Ascending aorta (tissue), 2 donors: ENCODE data around the gene MMEL1. TPM values are rescaled to one million over a fixed set of nuclear protein-coding genes. Genes with fewer than 3 reads are reported as not detected.

ENCODE experiments used
- DNase-seq, 2 donors: peaks; one replicate each; pipeline ENCODE4 v3.0.0-alpha.2; 2019; ENCODE audit warnings: low spot score in 2 of 2
- H3K27ac ChIP-seq, 2 donors: fragments of 200-600 bp; sonication (generic); one replicate each; pipeline ENCODE4 v1.5.1; 2016 to 2017; ENCODE audit warnings: mild to moderate bottlenecking in 1 of 2
- H3K27me3 ChIP-seq: fragments of 200-600 bp; sonication (generic); one replicate; pipeline ENCODE4 v1.5.1; 2017
- H3K36me3 ChIP-seq, 2 donors: fragments of 200-600 bp; sonication (generic); one replicate each; pipeline ENCODE4 v1.5.1; 2016
- H3K4me1 ChIP-seq, 2 donors: fragments of 200-600 bp; sonication (generic); one replicate each; pipeline ENCODE4 v1.5.1; 2016 to 2017; ENCODE audit warnings: mild to moderate bottlenecking in 1 of 2
- H3K4me3 ChIP-seq, 2 donors: fragments of 200-600 bp; sonication (generic); one replicate each; pipeline ENCODE4 v1.5.1; 2016 to 2017; ENCODE audit warnings: mild to moderate bottlenecking in 1 of 2
- H3K9me3 ChIP-seq, 2 donors: fragments of 200-600 bp; sonication (generic); one replicate each; pipeline ENCODE4 v1.5.1; 2016
- intact Hi-C: fragments of 100-400 bp; cut with DNase I; formaldehyde crosslinking; loops from one replicate; pipeline ENCODE4 v1.15.1; 2023
- total RNA-seq: library from RNA; depleted of rRNA; stranded (reverse); fragments of >200 nt; gene quantifications from one replicate; pipeline ENCODE4 v1.1.0, GENCODE V29; 2016
- TF ChIP-seq, protein P1 (sequence below), 3 experiments: fragments of 200-600 bp in 2 of 3; fragments of 450-650 bp in 1 of 3; sonication (generic) in 2 of 3; IDR thresholded peaks; one replicate each; pipeline ENCODE4 v1.5.1; 2016 to 2019; ENCODE audit warnings: antibody characterized with exemption in 3 of 3, mild to moderate bottlenecking in 1 of 3, moderate library complexity in 1 of 3

The MMEL1 gene
- total RNA-seq, 1 donor from 2014 or later: not detected

GRCh38 chr1:2540816-2541492, 91.9 kb downstream of the MMEL1 start:
- intact Hi-C loops: no loop called here
- H3K27ac ChIP-seq: no peak overlapping the region
- H3K4me1 ChIP-seq: peaks cover 0 to 11% of the 10 kb centered on the region in 2 donors
- TF ChIP-seq, protein P1, sequence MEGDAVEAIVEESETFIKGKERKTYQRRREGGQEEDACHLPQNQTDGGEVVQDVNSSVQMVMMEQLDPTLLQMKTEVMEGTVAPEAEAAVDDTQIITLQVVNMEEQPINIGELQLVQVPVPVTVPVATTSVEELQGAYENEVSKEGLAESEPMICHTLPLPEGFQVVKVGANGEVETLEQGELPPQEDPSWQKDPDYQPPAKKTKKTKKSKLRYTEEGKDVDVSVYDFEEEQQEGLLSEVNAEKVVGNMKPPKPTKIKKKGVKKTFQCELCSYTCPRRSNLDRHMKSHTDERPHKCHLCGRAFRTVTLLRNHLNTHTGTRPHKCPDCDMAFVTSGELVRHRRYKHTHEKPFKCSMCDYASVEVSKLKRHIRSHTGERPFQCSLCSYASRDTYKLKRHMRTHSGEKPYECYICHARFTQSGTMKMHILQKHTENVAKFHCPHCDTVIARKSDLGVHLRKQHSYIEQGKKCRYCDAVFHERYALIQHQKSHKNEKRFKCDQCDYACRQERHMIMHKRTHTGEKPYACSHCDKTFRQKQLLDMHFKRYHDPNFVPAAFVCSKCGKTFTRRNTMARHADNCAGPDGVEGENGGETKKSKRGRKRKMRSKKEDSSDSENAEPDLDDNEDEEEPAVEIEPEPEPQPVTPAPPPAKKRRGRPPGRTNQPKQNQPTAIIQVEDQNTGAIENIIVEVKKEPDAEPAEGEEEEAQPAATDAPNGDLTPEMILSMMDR (IDR thresholded peaks at IDR 0.05): no peak
- peaks cover 3% of the 10 kb centered on the region for H3K27me3 ChIP-seq
- no peak overlapping the region for H3K4me3 ChIP-seq
- H3K36me3 ChIP-seq: no peaks in the 10 kb centered on the region
- H3K9me3 ChIP-seq: no peaks in the 10 kb centered on the region
- no peak for DNase-seq

Other genes starting within 250 kb of the MMEL1 start
- gene MORN1, start 241.5 kb downstream of the MMEL1 start, total RNA-seq: 18.4 TPM
- 61.3 TPM for gene RER1, start 241.2 kb downstream of the MMEL1 start, total RNA-seq
- gene PEX10, start 220.5 kb downstream of the MMEL1 start, total RNA-seq: 26.1 TPM
- not detected for gene PLCH2, start 156.7 kb downstream of the MMEL1 start, total RNA-seq
- gene PANK4, start 106.4 kb downstream of the MMEL1 start, total RNA-seq: 80.5 TPM
- not detected for gene HES5, start 102.8 kb downstream of the MMEL1 start, total RNA-seq
- 141 TPM for gene TNFRSF14, start 76.6 kb downstream of the MMEL1 start, total RNA-seq
- 20.1 TPM for gene PRXL2B, start 46.2 kb downstream of the MMEL1 start, total RNA-seq
- gene TTC34, start 168.7 kb upstream of the MMEL1 start, total RNA-seq: 0.75 TPM